HEK293 (cell line): ENCODE data around the gene CAPRIN1.

Experiments used
- ZBTB1 ChIP-seq: fragments of 450-650 bp; formaldehyde crosslinking; IDR thresholded peaks from 2 replicates; pipeline ENCODE4 v1.5.1; 2016; ENCODE audit warnings: missing biosample characterization, missing genetic modification characterization
- ZBTB17 ChIP-seq: fragments of 450-650 bp; formaldehyde crosslinking; IDR thresholded peaks from 2 replicates; pipeline ENCODE4 v1.5.1; 2016; ENCODE audit warnings: missing biosample characterization, missing genetic modification characterization
- ZNF214 ChIP-seq: fragments of 450-650 bp; formaldehyde crosslinking; IDR thresholded peaks from 2 replicates; pipeline ENCODE4 v1.5.1; 2017; ENCODE audit warnings: missing biosample characterization, mild to moderate bottlenecking, missing genetic modification characterization, borderline replicate concordance
- TF ChIP-seq, protein P1 (sequence below): fragments of 450-650 bp; formaldehyde crosslinking; IDR thresholded peaks from 2 replicates; pipeline ENCODE4 v1.5.1; 2016; ENCODE audit warnings: missing biosample characterization, missing genetic modification characterization
- TF ChIP-seq, protein P2 (sequence below): fragments of 450-650 bp; formaldehyde crosslinking; IDR thresholded peaks from 2 replicates; pipeline ENCODE4 v1.5.1; 2017; ENCODE audit warnings: missing biosample characterization, missing genetic modification characterization

DNA sequence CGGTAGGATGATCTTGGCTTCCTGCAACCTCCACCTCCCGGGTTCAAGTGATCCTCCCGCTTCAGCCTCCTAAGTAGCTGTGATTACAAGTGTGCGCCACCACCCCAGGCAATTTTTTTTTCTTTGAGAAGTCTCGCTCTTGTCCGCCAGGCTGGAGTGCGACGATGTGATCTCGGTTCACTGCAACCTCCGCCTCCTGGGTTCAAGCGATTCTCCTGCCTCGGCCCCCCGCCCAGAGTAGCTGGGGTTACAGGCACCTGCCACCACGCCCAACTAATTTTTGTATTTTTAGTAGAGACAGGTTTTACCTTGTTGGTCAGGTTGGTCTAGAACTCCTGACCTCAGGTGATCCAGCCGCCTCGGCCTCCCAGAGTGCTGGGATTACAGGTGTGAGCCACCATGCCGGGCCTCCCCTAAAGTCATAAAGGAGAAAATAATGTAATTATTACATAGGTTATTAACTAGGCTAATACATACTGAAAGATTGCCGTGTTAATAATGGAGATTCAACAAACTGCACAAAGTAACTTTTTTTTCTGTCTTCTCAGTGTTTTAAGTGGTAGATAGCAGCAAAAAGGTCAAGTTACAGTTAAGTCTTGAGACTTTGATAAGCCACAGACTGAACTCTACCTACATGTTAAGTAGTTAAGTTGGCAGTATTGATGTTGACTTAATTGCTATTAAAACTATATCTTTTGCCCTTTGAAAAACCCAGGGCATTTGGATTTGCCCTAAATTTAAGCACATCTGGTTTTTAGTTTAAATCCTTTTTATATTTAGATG lies 3.9 kb downstream of the CAPRIN1 start:
- TF ChIP-seq, protein P1, sequence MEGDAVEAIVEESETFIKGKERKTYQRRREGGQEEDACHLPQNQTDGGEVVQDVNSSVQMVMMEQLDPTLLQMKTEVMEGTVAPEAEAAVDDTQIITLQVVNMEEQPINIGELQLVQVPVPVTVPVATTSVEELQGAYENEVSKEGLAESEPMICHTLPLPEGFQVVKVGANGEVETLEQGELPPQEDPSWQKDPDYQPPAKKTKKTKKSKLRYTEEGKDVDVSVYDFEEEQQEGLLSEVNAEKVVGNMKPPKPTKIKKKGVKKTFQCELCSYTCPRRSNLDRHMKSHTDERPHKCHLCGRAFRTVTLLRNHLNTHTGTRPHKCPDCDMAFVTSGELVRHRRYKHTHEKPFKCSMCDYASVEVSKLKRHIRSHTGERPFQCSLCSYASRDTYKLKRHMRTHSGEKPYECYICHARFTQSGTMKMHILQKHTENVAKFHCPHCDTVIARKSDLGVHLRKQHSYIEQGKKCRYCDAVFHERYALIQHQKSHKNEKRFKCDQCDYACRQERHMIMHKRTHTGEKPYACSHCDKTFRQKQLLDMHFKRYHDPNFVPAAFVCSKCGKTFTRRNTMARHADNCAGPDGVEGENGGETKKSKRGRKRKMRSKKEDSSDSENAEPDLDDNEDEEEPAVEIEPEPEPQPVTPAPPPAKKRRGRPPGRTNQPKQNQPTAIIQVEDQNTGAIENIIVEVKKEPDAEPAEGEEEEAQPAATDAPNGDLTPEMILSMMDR = no peak
- no peak for TF ChIP-seq ZBTB1 (tag by site-specific recombination)
- no peak for TF ChIP-seq ZNF214 (tag by site-specific recombination)
- TF ChIP-seq, protein P2, sequence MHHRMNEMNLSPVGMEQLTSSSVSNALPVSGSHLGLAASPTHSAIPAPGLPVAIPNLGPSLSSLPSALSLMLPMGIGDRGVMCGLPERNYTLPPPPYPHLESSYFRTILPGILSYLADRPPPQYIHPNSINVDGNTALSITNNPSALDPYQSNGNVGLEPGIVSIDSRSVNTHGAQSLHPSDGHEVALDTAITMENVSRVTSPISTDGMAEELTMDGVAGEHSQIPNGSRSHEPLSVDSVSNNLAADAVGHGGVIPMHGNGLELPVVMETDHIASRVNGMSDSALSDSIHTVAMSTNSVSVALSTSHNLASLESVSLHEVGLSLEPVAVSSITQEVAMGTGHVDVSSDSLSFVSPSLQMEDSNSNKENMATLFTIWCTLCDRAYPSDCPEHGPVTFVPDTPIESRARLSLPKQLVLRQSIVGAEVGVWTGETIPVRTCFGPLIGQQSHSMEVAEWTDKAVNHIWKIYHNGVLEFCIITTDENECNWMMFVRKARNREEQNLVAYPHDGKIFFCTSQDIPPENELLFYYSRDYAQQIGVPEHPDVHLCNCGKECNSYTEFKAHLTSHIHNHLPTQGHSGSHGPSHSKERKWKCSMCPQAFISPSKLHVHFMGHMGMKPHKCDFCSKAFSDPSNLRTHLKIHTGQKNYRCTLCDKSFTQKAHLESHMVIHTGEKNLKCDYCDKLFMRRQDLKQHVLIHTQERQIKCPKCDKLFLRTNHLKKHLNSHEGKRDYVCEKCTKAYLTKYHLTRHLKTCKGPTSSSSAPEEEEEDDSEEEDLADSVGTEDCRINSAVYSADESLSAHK (tag by site-specific recombination) = no peak
- no peak for TF ChIP-seq ZBTB17 (tag by site-specific recombination)
